ENCODE measurements around the gene RAB17.
A peak's percentile ranks its signal among the peaks of the same experiment; 100 is the strongest.

RAB17 gene

GRCh38 chr2:237591141-237591881 is 777 bp upstream of the RAB17 start:
- TF ChIP-seq, protein P1, sequence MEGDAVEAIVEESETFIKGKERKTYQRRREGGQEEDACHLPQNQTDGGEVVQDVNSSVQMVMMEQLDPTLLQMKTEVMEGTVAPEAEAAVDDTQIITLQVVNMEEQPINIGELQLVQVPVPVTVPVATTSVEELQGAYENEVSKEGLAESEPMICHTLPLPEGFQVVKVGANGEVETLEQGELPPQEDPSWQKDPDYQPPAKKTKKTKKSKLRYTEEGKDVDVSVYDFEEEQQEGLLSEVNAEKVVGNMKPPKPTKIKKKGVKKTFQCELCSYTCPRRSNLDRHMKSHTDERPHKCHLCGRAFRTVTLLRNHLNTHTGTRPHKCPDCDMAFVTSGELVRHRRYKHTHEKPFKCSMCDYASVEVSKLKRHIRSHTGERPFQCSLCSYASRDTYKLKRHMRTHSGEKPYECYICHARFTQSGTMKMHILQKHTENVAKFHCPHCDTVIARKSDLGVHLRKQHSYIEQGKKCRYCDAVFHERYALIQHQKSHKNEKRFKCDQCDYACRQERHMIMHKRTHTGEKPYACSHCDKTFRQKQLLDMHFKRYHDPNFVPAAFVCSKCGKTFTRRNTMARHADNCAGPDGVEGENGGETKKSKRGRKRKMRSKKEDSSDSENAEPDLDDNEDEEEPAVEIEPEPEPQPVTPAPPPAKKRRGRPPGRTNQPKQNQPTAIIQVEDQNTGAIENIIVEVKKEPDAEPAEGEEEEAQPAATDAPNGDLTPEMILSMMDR (IDR thresholded peaks at IDR 0.05; ENCODE audit: low read depth, low read length), result no peak
- no peak for DNase-seq (ENCODE audit: extremely low read depth, low read depth)

DNA sequence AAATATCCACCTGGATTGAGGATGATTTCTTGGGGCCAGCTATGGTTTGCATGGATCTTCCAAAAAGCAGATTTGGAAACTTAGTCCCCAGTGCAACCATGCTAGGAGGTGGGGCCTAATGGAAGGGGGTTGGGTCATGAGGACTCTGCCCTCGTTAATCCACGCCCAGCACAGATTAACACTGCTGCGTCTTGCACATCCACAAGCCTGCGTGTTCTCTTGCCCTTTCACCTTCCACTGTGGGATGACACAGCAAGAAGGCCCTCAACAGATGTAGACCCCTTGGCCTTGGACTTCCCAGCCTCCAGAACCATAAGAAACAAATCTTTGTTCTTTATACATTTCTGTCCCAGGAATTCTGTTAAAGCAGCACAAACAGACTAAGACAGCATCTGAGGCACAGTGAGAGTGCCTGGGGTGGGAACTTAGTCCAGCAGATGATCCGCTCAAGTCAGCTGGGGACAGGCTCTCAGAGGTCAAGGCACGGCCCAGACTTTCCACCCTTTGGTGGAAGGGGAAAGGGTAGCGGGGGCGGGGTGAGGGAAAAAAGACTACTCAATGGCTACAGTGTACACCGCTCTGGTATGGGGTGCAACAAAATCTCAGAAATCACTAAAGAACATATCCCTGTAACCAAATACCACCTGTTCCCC is 2.4 kb downstream of the RAB17 start:
- TF ChIP-seq, protein P1 (IDR thresholded peaks at IDR 0.05; ENCODE audit: low read depth, low read length), result no peak
- no peak for DNase-seq (ENCODE audit: extremely low read depth, low read depth)

GRCh38 chr2:237585590-237586221 is 4.8 kb downstream of the RAB17 start:
- no peak for DNase-seq (ENCODE audit: extremely low read depth, low read depth)
- TF ChIP-seq, protein P1 (IDR thresholded peaks at IDR 0.05; ENCODE audit: low read depth, low read length), result no peak

DNA sequence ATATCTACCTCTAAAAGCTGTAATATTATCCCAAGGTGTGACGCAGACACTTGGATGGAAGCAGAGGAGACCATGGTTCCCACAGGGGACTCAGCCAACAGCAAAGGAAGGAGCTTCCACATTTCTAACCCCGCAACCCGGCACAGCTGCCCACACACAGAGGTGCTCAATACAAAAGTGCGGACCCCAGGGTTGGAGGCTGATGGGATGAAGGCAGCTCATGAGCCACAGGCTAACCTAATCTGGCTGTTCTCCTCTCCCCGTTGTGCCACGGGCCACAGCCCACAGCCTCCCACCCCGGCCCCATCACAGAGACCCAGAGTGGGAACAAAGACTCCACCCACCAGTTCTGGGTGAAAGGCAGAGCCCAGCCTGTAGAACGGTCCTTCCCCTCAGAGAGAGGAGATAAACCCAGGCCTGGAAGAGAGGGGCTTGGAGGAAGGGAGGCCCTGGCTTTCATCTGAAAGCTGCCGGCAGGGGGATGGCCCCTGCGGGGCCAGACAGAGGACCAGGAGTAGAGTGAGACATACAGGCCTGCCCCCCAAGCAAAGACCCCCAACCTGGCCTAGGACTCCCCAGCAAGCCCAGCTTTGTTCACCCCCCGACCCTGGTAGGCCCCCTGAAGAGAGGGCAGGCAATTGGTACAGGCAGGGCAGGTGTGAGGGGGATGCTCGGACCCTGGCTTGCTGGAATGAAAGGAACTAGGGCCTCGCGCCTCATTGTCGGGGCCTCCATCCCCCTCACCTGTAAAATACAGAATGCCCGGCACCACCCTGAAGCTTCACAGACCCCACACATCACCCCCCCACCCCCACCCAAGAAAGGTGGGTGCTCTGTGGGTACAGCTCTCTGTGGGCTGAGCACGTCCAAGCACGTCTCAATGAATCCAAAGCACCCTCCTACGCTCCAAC is 6.9 kb downstream of the RAB17 start:
- no peak for DNase-seq (ENCODE audit: extremely low read depth, low read depth)
- TF ChIP-seq, protein P1 (IDR thresholded peaks at IDR 0.05; ENCODE audit: low read depth, low read length), result no peak

DNA sequence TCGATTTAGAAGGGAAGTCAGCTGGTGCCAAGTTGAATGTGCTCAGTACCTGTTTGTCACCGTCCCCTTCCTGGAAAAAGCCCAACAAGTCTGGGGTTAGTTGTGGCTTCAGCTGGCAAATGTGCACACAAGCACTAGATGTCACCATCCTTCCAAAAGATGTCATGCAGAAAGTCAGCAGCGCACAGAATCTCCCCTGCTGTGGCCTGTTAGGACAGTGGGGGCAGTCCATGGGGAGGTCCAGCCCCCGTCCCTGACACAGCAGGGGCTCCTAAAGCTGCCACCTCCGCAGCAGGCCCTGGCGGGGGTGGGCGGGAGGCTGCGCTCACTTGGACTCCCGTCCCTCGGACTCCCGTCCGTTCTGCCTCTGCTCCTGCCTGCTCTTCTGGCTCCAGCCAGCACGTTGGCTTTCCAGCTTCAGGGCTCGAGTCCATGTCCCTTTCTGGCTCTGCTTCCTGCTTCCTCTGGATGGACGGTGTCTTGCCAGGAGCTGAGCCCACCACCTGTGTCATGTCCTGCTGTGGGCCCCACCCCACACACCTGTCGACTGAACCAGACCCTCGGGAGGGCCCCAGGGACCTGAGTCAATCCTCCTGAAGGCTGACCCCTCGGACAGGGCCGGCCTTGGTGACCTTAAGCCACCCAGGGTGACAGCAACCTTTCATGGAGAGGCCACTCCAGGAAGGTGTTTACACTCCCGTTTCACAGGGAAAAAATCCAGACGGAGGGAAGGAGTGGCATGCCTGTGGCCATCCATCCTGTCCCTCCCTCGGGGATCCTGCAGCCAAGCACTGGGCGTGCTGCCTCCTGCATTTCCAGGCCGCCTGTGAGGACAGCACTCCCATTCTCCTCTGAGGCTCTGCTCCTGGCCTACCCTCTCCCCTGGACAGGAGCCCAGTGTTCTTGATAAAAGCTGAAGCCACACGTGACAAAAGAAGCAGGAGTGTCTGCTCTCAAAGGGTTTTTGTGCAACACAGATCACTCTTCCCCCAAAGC is 8.5 kb downstream of the RAB17 start:
- peak; percentile 27 for DNase-seq (ENCODE audit: extremely low read depth, low read depth)
- TF ChIP-seq, protein P1 (IDR thresholded peaks at IDR 0.05; ENCODE audit: low read depth, low read length), result peak; percentile 65

DNA sequence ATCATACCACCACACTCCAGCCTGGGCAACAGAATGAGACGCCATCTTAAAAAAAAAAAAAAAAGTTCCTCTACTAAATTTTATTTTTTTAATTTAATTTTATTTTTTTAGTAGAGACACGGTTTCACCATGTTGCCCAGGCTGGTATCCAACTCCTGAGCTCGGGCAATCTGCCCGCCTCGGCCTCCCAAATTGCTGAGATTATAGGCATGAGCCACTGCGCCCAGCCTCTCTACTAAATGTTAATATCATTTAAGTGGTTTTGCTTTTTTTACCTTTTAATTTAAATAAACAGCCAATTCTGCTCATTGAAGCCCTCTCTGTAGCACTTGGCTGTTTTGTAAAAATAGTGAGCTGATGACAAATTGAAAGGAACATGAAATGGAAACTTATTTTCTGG is 9.2 kb downstream of the RAB17 start:
- no peak for DNase-seq (ENCODE audit: extremely low read depth, low read depth)
- TF ChIP-seq, protein P1 (IDR thresholded peaks at IDR 0.05; ENCODE audit: low read depth, low read length), result no peak

Data from AG09319 (cell line).